Vagina (tissue), 2 donors: ENCODE measurements around the gene BTAF1.

ENCODE experiments used
- POLR2A ChIP-seq, 2 donors: fragments of 450-650 bp; IDR thresholded peaks; one replicate each; pipeline ENCODE4 v1.6.1; 2017; ENCODE audit warnings: antibody characterized with exemption in 2 of 2, mild to moderate bottlenecking in 2 of 2, moderate library complexity in 2 of 2
- TF ChIP-seq, protein P1 (sequence below), 3 experiments: fragments of 450-650 bp in 2 of 3; fragments of 200-600 bp in 1 of 3; sonication (generic) in 1 of 3; IDR thresholded peaks; one replicate each; pipeline ENCODE4 v1.5.1; 2017 to 2019; ENCODE audit warnings: antibody characterized with exemption in 3 of 3, mild to moderate bottlenecking in 2 of 3, moderate library complexity in 2 of 3

- TF ChIP-seq, protein P1, sequence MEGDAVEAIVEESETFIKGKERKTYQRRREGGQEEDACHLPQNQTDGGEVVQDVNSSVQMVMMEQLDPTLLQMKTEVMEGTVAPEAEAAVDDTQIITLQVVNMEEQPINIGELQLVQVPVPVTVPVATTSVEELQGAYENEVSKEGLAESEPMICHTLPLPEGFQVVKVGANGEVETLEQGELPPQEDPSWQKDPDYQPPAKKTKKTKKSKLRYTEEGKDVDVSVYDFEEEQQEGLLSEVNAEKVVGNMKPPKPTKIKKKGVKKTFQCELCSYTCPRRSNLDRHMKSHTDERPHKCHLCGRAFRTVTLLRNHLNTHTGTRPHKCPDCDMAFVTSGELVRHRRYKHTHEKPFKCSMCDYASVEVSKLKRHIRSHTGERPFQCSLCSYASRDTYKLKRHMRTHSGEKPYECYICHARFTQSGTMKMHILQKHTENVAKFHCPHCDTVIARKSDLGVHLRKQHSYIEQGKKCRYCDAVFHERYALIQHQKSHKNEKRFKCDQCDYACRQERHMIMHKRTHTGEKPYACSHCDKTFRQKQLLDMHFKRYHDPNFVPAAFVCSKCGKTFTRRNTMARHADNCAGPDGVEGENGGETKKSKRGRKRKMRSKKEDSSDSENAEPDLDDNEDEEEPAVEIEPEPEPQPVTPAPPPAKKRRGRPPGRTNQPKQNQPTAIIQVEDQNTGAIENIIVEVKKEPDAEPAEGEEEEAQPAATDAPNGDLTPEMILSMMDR (IDR thresholded peaks at IDR 0.05): no peak
- TF ChIP-seq POLR2A (IDR thresholded peaks at IDR 0.05): no peak
Measured at GRCh38 chr10:92052088-92052487, 128.5 kb downstream of the BTAF1 start.
